Left lung (tissue), 14 donors: ENCODE measurements around the gene DYNLT2. TPM values are rescaled to one million over a fixed set of nuclear protein-coding genes. Genes with fewer than 3 reads are reported as not detected.

Experiments used
- ATAC-seq: fragments of 200-7000 bp; cut with Tn5 transposase; one replicate; pipeline ENCODE4 v1.9.1; 2020; ENCODE audit warnings: moderate library complexity
- DNase-seq, 4 donors: peaks; one replicate each; pipeline ENCODE4 v3.0.0-alpha.2; 2013 to 2020
- H3K27ac ChIP-seq, 2 donors: fragments of 200-600 bp; sonication (generic) in 1 of 2; one replicate each; pipeline versions ENCODE4 v1.5.0 to v1.8.0; 2020 to 2021
- H3K27me3 ChIP-seq, 2 donors: fragments of 200-600 bp; sonication (generic) in 1 of 2; one replicate each; pipeline versions ENCODE4 v1.5.0 to v1.8.0; 2020 to 2021
- H3K36me3 ChIP-seq, 2 donors: fragments of 200-600 bp; sonication (generic) in 1 of 2; one replicate each; pipeline versions ENCODE4 v1.5.0 to v1.8.0; 2020 to 2021
- H3K4me1 ChIP-seq, 2 donors: fragments of 200-600 bp; one replicate each; pipeline ENCODE4 v1.8.0; 2021
- H3K4me3 ChIP-seq, 2 donors: fragments of 200-600 bp; sonication (generic) in 1 of 2; one replicate each; pipeline versions ENCODE4 v1.5.0 to v1.8.0; 2020 to 2021; ENCODE audit warnings: mild to moderate bottlenecking in 1 of 2
- H3K9me3 ChIP-seq, 2 donors: fragments of 200-600 bp; sonication (generic) in 1 of 2; one replicate each; pipeline versions ENCODE4 v1.5.0 to v1.8.0; 2020 to 2021
- intact Hi-C, 2 donors: fragments of 100-400 bp; cut with DNase I; formaldehyde crosslinking; loops; one replicate each; pipeline versions ENCODE4 v1.11.2 to v1.14.2; 2022
- long read RNA-seq, 12 donors: library from polyadenylated mRNA in 2 of 12; unstranded in 2 of 12; transcript quantifications; one replicate each; pipeline ENCODE4 v2.0.0 and lab custom pipeline, GENCODE V29; 2019 to 2026
- polyA plus RNA-seq, 6 donors: library from polyadenylated mRNA; unstranded; fragments of 120-200 nt; gene quantifications; one replicate each; pipeline ENCODE4 v1.2.1, GENCODE V29; 2013; ENCODE audit not compliant: insufficient read length in 6 of 6
- total RNA-seq, 2 donors: library from RNA; stranded (reverse); fragmentation: NEBNext Ultra II Directional; extraction: Animal tissue kit (Norgen Biotek cat#: 25700); gene quantifications; one replicate each; pipeline ENCODE4 v1.2.1, GENCODE V29; 2021
- TF ChIP-seq, protein P1 (sequence below), 2 donors: fragments of 200-600 bp; sonication (generic) in 1 of 2; IDR thresholded peaks; one replicate each; pipeline versions ENCODE4 v1.5.0 to v1.8.0; 2021; ENCODE audit warnings: antibody characterized with exemption in 2 of 2
- donor health status: DM: no; HTN: yes; CAD: no.
- donor health status: DM: no; HTN: no; CAD: no.

Gene DYNLT2
- total RNA-seq, result 1 to 10 TPM; 1.4 to 1.7 TPM
- polyA plus RNA-seq, result 10 to 100 TPM in 1 of 6 donors, 1 to 10 TPM in 5; 4.7 to 10.6 (median 7.1) TPM
- long read RNA-seq, donor 1, transcript TCTE3-202 (1 exons, 2,078 nt), result major isoform, 21 of 21 reads
- long read RNA-seq, donor 1, partial matches to known transcripts, result 0 of 21 reads
- long read RNA-seq, donor 1, other reads (novel, unspliced or antisense), result 0 of 21 reads
- long read RNA-seq, donor 2, transcript TCTE3-202 (1 exons, 2,078 nt), result major isoform, 13 of 13 reads
- long read RNA-seq, donor 2, partial matches to known transcripts, result 0 of 13 reads
- long read RNA-seq, donor 2, other reads (novel, unspliced or antisense), result 0 of 13 reads
- long read RNA-seq, donor 3, partial matches to known transcripts, result 0 of 4 reads
- long read RNA-seq, donor 3, other reads (novel, unspliced or antisense), result 0 of 4 reads
- long read RNA-seq, donor 4, partial matches to known transcripts, result 0 of 1 reads
- long read RNA-seq, donor 4, other reads (novel, unspliced or antisense), result 0 of 1 reads
- long read RNA-seq, donor 5, transcript TCTE3-202 (1 exons, 2,078 nt), result major isoform, 13 of 13 reads
- long read RNA-seq, donor 5, partial matches to known transcripts, result 0 of 13 reads
- long read RNA-seq, donor 5, other reads (novel, unspliced or antisense), result 0 of 13 reads
- long read RNA-seq, donor 6, transcript TCTE3-202 (1 exons, 2,078 nt), result major isoform, 10 of 10 reads
- long read RNA-seq, donor 6, partial matches to known transcripts, result 0 of 10 reads
- long read RNA-seq, donor 6, other reads (novel, unspliced or antisense), result 0 of 10 reads
- long read RNA-seq, donor 7, transcript TCTE3-202 (1 exons, 2,078 nt), result major isoform, 14 of 21 reads
- long read RNA-seq, donor 7, partial matches to known transcripts, result 7 of 21 reads
- long read RNA-seq, donor 7, other reads (novel, unspliced or antisense), result 0 of 21 reads
- long read RNA-seq, donor 8, transcript TCTE3-202 (1 exons, 2,078 nt), result major isoform, 8 of 8 reads
- long read RNA-seq, donor 8, partial matches to known transcripts, result 0 of 8 reads
- long read RNA-seq, donor 8, other reads (novel, unspliced or antisense), result 0 of 8 reads
- long read RNA-seq, donor 9, result 0 reads
- long read RNA-seq, donor 10, partial matches to known transcripts, result 0 of 1 reads
- long read RNA-seq, donor 10, other reads (novel, unspliced or antisense), result 0 of 1 reads
- long read RNA-seq, donor 11, transcript TCTE3-202 (1 exons, 2,078 nt), result major isoform, 21 of 21 reads
- long read RNA-seq, donor 11, partial matches to known transcripts, result 0 of 21 reads
- long read RNA-seq, donor 11, other reads (novel, unspliced or antisense), result 0 of 21 reads
- long read RNA-seq, donor 12, transcript TCTE3-202 (1 exons, 2,078 nt), result major isoform, 5 of 5 reads
- long read RNA-seq, donor 12, partial matches to known transcripts, result 0 of 5 reads
- long read RNA-seq, donor 12, other reads (novel, unspliced or antisense), result 0 of 5 reads

DNA sequence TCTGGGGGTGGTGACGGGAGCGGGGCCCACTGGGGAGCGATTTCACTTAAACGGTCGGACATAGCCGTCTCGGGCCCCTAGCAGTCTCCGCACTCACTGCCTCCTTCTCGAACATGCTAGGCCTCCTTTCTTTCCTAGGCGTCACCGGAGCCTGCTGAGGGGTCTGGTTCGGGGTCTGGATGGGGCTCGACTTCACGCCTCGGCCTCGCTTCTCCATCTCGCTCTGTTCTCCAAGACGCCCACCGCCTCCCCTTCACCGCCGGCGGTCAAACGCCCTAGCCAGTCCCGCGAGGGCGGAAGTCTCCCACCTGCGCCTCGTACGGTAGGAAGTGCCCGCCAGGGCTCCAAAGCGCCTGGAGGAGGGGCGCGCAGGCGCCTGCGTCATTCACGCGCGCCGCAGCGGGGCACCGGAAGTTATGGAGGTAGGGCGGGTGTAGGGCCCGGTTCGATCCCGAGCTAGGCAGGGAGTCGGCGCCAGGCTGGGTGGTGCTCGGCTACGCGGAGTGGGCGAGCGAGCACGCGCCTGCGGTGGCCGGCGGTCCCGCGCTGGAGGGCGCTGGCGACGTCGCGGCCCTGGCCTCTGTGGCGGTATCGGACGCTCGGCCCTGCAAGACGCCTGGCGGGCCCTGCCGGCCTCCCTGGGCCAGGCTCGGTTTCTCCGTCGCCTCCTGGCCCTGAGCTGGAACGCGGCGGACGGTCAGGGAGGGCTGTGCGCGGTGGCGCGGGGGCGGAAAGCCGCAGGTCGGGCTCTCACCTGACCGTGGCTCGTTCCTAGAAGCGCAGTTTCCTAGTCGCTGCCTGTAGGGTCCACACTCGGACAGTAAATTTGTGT, at the start of gene DYNLT2, which contains the start of gene ERMARD:
Gene DYNLT2, minus strand, starts transcription at position 331 of the 832 bp plus-strand sequence. Its CDS starts 114 bp downstream, at position 217.
Gene ERMARD, plus strand, starts transcription at position 381 of the 832 bp plus-strand sequence. Its CDS starts 36 bp downstream, at position 417.
- no peaks in the 10 kb centered on the region for H3K9me3 ChIP-seq
- DNase-seq (peak; percentile 93 to 97 (median 96)), ATAC-seq (peak; percentile 99)
- TF ChIP-seq, protein P1, sequence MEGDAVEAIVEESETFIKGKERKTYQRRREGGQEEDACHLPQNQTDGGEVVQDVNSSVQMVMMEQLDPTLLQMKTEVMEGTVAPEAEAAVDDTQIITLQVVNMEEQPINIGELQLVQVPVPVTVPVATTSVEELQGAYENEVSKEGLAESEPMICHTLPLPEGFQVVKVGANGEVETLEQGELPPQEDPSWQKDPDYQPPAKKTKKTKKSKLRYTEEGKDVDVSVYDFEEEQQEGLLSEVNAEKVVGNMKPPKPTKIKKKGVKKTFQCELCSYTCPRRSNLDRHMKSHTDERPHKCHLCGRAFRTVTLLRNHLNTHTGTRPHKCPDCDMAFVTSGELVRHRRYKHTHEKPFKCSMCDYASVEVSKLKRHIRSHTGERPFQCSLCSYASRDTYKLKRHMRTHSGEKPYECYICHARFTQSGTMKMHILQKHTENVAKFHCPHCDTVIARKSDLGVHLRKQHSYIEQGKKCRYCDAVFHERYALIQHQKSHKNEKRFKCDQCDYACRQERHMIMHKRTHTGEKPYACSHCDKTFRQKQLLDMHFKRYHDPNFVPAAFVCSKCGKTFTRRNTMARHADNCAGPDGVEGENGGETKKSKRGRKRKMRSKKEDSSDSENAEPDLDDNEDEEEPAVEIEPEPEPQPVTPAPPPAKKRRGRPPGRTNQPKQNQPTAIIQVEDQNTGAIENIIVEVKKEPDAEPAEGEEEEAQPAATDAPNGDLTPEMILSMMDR (IDR thresholded peaks at IDR 0.05), result peak in 1 of 2 donors; percentile 58
- peaks cover 5 to 21% of the 10 kb centered on the region in 2 donors for H3K4me1 ChIP-seq
- intact Hi-C loops, result no loop called here
- H3K4me3 ChIP-seq, result peak within 1 kb of the TSS; percentile 72 to 80
- H3K36me3 ChIP-seq, result no peaks in the 10 kb centered on the region
- H3K27me3 ChIP-seq, result no peaks in the 10 kb centered on the region
- peak within 1 kb of the TSS; percentile 94 to 96 for H3K27ac ChIP-seq

GRCh38 chr6:169800668-169801395, 49.5 kb upstream of the DYNLT2 start:
- TF ChIP-seq, protein P1 (IDR thresholded peaks at IDR 0.05), result no peak
- peaks cover 3 to 18% of the 10 kb centered on the region in 2 donors for H3K4me1 ChIP-seq
- H3K4me3 ChIP-seq, result no peak overlapping the region
- H3K9me3 ChIP-seq, result no peaks in the 10 kb centered on the region
- peak in 3 of 4 donors; percentile 15 to 77 (median 54) for DNase-seq
- no peaks in the 10 kb centered on the region for H3K36me3 ChIP-seq
- no peak overlapping the region for H3K27ac ChIP-seq
- peaks cover 0 to 20% of the 10 kb centered on the region in 2 donors for H3K27me3 ChIP-seq
- intact Hi-C loops, result no loop called here
- peak; percentile 95 for ATAC-seq

DNA sequence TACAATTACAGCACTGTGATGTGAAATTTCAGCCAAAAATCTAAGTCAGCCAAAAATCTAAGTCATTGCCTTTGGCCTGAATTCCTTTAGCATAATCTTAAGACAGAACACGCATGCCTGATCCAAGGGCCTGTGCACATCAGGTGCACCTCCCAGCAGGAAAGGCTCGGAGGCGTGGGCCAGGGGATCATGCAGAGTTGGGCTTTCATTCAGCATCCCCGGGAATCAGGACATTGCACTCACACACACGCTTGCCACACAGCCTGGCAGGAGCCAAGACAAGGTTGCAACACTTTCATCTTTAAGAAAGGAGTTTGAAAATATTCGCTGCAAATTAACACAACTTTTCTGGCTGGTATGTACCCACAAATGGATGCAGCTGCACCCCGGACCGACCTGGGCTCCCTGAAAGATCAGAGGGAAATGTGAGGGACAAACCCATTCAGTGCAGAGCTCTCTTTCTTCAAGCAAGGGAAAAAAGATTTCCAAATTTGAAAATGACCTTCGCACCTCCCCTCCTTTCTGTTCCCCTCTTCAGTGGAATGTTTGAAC, 48.8 kb upstream of the DYNLT2 start:
- peak overlapping the region in 1 of 2 donors; percentile 13 for H3K27ac ChIP-seq
- TF ChIP-seq, protein P1 (IDR thresholded peaks at IDR 0.05), result no peak
- H3K4me3 ChIP-seq, result no peak overlapping the region
- peak; percentile 46 for ATAC-seq
- H3K27me3 ChIP-seq, result peaks cover 0 to 15% of the 10 kb centered on the region in 2 donors
- no peaks in the 10 kb centered on the region for H3K36me3 ChIP-seq
- H3K9me3 ChIP-seq, result no peaks in the 10 kb centered on the region
- intact Hi-C loops, result no loop called here
- H3K4me1 ChIP-seq, result peaks cover 3 to 18% of the 10 kb centered on the region in 2 donors
- DNase-seq, result peak in 1 of 4 donors; percentile 51
